Naive B cell (primary cell): ENCODE measurements around the gene EXOC4. TPM values are rescaled to one million over a fixed set of nuclear protein-coding genes. Genes with fewer than 3 reads are reported as not detected.

ENCODE experiments used
- ATAC-seq, 2 donors: fragments of 150-1000 bp; cut with Tn5 transposase; 2 replicates each; pipeline ENCODE4 v1.10.0; 2021; ENCODE audit warnings: low read depth in 2 of 2, mild to moderate bottlenecking in 2 of 2, moderate library complexity in 2 of 2
- DNase-seq: peaks from one replicate; pipeline ENCODE4 v3.0.0; 2022
- H3K27ac Mint-ChIP-seq, 6 donors: one replicate each; pipeline ENCODE4 v1.8.0; 2020 to 2022; ENCODE audit warnings: mild to moderate bottlenecking in 6 of 6, mixed read lengths in 6 of 6, moderate library complexity in 5 of 6, inconsistent platforms in 2 of 6
- H3K27me3 Mint-ChIP-seq, 3 donors: one replicate each; pipeline ENCODE4 v1.8.0; 2021 to 2022; ENCODE audit warnings: mixed read lengths in 3 of 3, mild to moderate bottlenecking in 1 of 3
- H3K36me3 Mint-ChIP-seq, 2 donors: one replicate each; pipeline ENCODE4 v1.8.0; 2020 to 2022; ENCODE audit warnings: mixed read lengths in 2 of 2, inconsistent platforms in 1 of 2, mild to moderate bottlenecking in 1 of 2
- H3K4me1 Mint-ChIP-seq, 3 donors: one replicate each; pipeline ENCODE4 v1.8.0; 2020 to 2022; ENCODE audit warnings: mixed read lengths in 3 of 3, inconsistent platforms in 1 of 3, mild to moderate bottlenecking in 1 of 3, moderate library complexity in 1 of 3
- H3K4me3 Mint-ChIP-seq, 8 donors: one replicate each; pipeline ENCODE4 v1.8.0; 2020 to 2022; ENCODE audit warnings: mild to moderate bottlenecking in 8 of 8, mixed read lengths in 8 of 8, moderate library complexity in 8 of 8, inconsistent platforms in 2 of 8
- H3K9me3 Mint-ChIP-seq, 7 donors: one replicate each; pipeline ENCODE4 v1.8.0; 2020 to 2022; ENCODE audit warnings: mixed read lengths in 7 of 7, mild to moderate bottlenecking in 5 of 7, inconsistent platforms in 2 of 7, moderate library complexity in 1 of 7
- polyA plus RNA-seq, 6 donors: library from polyadenylated mRNA; unstranded; fragments of 300-500 nt; fragmentation: Illumina TruSeq; gene quantifications; one replicate each; pipeline ENCODE4 v1.2.3, GENCODE V29; 2021; ENCODE audit warnings: low read depth in 6 of 6

EXOC4 gene
- polyA plus RNA-seq, 6 donors from 2014 or later = 39.9 to 59.7 (median 47.2) TPM

DNA sequence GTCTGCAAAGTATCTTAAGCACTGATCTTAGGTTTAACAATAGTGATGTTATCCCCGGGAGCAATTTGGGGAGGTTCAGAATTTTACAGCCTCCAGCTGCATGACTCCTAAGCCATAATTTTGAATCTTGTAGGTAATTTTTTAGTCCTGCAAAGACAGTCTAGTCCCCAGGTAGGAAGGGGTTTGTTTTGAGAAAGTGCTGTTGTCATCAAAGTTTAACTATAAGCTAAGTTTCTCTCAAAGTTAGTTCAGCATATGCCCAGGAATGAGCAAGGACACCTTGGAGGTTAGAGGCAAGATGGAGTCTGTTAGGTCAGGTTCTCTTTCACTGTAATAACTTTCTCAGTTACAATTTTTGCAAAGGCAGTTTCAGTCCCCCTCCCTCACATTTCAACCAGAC, 795.3 kb downstream of the EXOC4 start:
- peaks cover 0 to 4% (median 0%) of the 10 kb centered on the region in 7 donors for H3K9me3 Mint-ChIP-seq
- no peak overlapping the region for H3K4me3 Mint-ChIP-seq
- peaks cover 0 to 14% (median 5%) of the 10 kb centered on the region in 3 donors for H3K4me1 Mint-ChIP-seq
- no peak overlapping the region for H3K27ac Mint-ChIP-seq
- peaks cover 13 to 15% of the 10 kb centered on the region in 2 donors for H3K36me3 Mint-ChIP-seq
- no peak for ATAC-seq
- DNase-seq = no peak
- H3K27me3 Mint-ChIP-seq = no peaks in the 10 kb centered on the region

- Mint-ChIP-seq H3K4me1 (peaks cover 0 to 8% (median 0%) of the 10 kb centered on the region in 3 donors), H3K9me3 (peaks cover 0 to 4% (median 0%) of the 10 kb centered on the region in 7 donors), H3K36me3 (peaks cover 8 to 11% of the 10 kb centered on the region in 2 donors), H3K27me3 (no peaks in the 10 kb centered on the region), H3K27ac (peak overlapping the region in 1 of 6 donors; percentile 34), H3K4me3 (no peak overlapping the region)
- DNase-seq = no peak
- no peak for ATAC-seq
These were observed 798.1 kb downstream of the EXOC4 start for GRCh38 chr7:134051020-134051419.

- no peak for ATAC-seq
- H3K27ac Mint-ChIP-seq = no peak overlapping the region
- no peaks in the 10 kb centered on the region for H3K4me1 Mint-ChIP-seq
- no peak for DNase-seq
- H3K27me3 Mint-ChIP-seq = no peaks in the 10 kb centered on the region
- H3K36me3 Mint-ChIP-seq = peaks cover 0 to 5% of the 10 kb centered on the region in 2 donors
- H3K9me3 Mint-ChIP-seq = no peaks in the 10 kb centered on the region
- no peak overlapping the region for H3K4me3 Mint-ChIP-seq
These were observed 803.9 kb downstream of the EXOC4 start for GRCh38 chr7:134056816-134057215.

GRCh38 chr7:134058521-134058920, 805.6 kb downstream of the EXOC4 start:
- H3K36me3 Mint-ChIP-seq = peaks cover 5 to 15% of the 10 kb centered on the region in 2 donors

DNA sequence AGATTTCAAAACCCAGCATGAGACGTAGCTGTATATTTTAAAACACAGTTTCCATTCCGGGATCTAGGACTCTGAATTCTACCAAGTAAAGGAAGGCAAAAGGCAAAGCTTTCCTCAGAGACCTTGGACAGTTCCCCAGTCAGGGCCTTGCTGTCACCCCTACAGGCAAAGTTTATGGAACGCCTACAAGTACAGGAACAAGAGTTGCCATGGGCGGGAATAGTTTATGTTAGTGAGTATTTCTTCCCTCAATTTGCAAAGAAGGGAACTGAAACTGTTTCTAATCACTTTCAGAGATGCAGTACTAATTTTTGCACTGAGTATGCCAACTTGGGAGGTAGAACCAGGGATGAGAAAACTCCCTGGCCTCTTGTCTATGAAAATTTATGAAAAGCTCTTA, 806.1 kb downstream of the EXOC4 start:
- DNase-seq (no peak), ATAC-seq (no peak)
- H3K4me3 Mint-ChIP-seq = no peak overlapping the region
- no peak overlapping the region for H3K27ac Mint-ChIP-seq
- H3K36me3 Mint-ChIP-seq = peaks cover 8 to 17% of the 10 kb centered on the region in 2 donors
- no peaks in the 10 kb centered on the region for H3K27me3 Mint-ChIP-seq
- H3K9me3 Mint-ChIP-seq = peaks cover 0 to 2% (median 0%) of the 10 kb centered on the region in 7 donors
- no peaks in the 10 kb centered on the region for H3K4me1 Mint-ChIP-seq

More at GRCh38 chr7:134058521-134058920, 805.6 kb downstream of the EXOC4 start:
- ATAC-seq = no peak
- no peak for DNase-seq
- Mint-ChIP-seq H3K9me3 (peaks cover 0 to 2% (median 0%) of the 10 kb centered on the region in 7 donors), H3K27me3 (no peaks in the 10 kb centered on the region), H3K27ac (no peak overlapping the region), H3K4me1 (no peaks in the 10 kb centered on the region), H3K4me3 (no peak overlapping the region)

- no peak for ATAC-seq
- Mint-ChIP-seq H3K9me3 (peaks cover 0 to 2% (median 0%) of the 10 kb centered on the region in 7 donors), H3K4me3 (no peak overlapping the region), H3K27ac (no peak overlapping the region), H3K27me3 (no peaks in the 10 kb centered on the region), H3K4me1 (no peaks in the 10 kb centered on the region), H3K36me3 (peaks cover 17 to 25% of the 10 kb centered on the region in 2 donors)
- DNase-seq = no peak
These were observed 807.0 kb downstream of the EXOC4 start for GRCh38 chr7:134059921-134060320.

- Mint-ChIP-seq H3K4me3 (no peak overlapping the region), H3K9me3 (peaks cover 0 to 2% (median 0%) of the 10 kb centered on the region in 7 donors), H3K36me3 (peaks cover 27 to 34% of the 10 kb centered on the region in 2 donors), H3K27me3 (no peaks in the 10 kb centered on the region), H3K27ac (no peak overlapping the region), H3K4me1 (no peaks in the 10 kb centered on the region)
- DNase-seq = no peak
- ATAC-seq = no peak
These were observed 808.0 kb downstream of the EXOC4 start for GRCh38 chr7:134060874-134061273.

- H3K9me3 Mint-ChIP-seq = peaks cover 0 to 2% (median 0%) of the 10 kb centered on the region in 7 donors
- DNase-seq = no peak
- peaks cover 28 to 43% of the 10 kb centered on the region in 2 donors for H3K36me3 Mint-ChIP-seq
- H3K4me3 Mint-ChIP-seq = no peak overlapping the region
- no peak for ATAC-seq
- H3K4me1 Mint-ChIP-seq = no peaks in the 10 kb centered on the region
- H3K27ac Mint-ChIP-seq = no peak overlapping the region
- H3K27me3 Mint-ChIP-seq = no peaks in the 10 kb centered on the region
These were observed 809.6 kb downstream of the EXOC4 start for GRCh38 chr7:134062460-134062859.

DNA sequence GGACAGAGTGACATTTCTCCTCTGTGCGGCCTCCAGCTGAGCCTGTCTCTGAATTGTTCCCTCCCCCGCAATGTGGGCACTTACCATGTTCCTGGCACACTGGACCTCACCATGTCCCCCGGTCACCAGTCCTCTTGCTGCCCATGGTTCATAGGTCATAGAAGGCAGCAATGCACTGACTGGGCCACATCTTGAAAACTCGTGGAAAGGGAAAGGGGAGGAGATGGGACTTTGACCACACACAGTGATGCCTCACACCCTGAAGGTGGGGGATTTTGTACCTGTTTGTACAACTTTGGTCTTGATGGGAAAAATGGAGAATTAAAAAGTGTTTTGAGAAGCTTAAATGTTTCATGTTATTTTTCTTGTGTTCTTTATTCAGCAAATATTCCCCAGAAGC, 812.5 kb downstream of the EXOC4 start:
- no peak for ATAC-seq
- H3K4me1 Mint-ChIP-seq = peaks cover 0 to 4% (median 0%) of the 10 kb centered on the region in 3 donors
- peaks cover 30 to 51% of the 10 kb centered on the region in 2 donors for H3K36me3 Mint-ChIP-seq

GRCh38 chr7:134067164-134067563, 814.3 kb downstream of the EXOC4 start:
- no peak overlapping the region for H3K4me3 Mint-ChIP-seq
- DNase-seq (no peak), ATAC-seq (no peak)
- H3K27ac Mint-ChIP-seq = no peak overlapping the region
- peaks cover 37 to 51% of the 10 kb centered on the region in 2 donors for H3K36me3 Mint-ChIP-seq
- no peaks in the 10 kb centered on the region for H3K27me3 Mint-ChIP-seq
- peaks cover 0 to 5% (median 0%) of the 10 kb centered on the region in 3 donors for H3K4me1 Mint-ChIP-seq
- H3K9me3 Mint-ChIP-seq = peaks cover 0 to 2% (median 0%) of the 10 kb centered on the region in 7 donors

More for the DNA sequence above, 812.5 kb downstream of the EXOC4 start:
- DNase-seq = no peak
- peaks cover 0 to 2% (median 0%) of the 10 kb centered on the region in 7 donors for H3K9me3 Mint-ChIP-seq
- no peak overlapping the region for H3K4me3 Mint-ChIP-seq
- peak overlapping the region in 4 of 6 donors; percentile 15 to 65 (median 58) for H3K27ac Mint-ChIP-seq
- no peaks in the 10 kb centered on the region for H3K27me3 Mint-ChIP-seq

DNA sequence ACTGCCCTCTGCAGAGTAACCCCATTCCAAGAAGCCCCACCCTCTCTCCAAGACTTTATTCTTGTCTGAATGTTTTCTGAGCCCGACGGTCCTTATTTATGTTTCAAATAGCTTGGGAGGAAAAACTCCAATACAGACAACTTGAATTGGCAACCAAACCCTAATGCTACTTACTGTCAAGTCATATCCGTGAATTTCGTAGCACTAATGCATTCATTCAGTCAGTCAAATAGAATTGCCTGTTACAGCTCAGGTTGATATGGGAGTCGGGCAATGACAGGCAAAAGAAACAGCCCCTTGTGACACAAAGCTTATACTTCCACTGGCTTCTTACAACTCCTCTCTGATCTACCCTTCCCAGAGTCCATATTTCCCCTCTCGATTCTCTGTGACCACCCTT, 815.8 kb downstream of the EXOC4 start:
- no peak overlapping the region for H3K27ac Mint-ChIP-seq
- no peak for DNase-seq
- H3K4me1 Mint-ChIP-seq = peaks cover 0 to 5% (median 0%) of the 10 kb centered on the region in 3 donors
- H3K36me3 Mint-ChIP-seq = peaks cover 37 to 40% of the 10 kb centered on the region in 2 donors
- H3K9me3 Mint-ChIP-seq = no peaks in the 10 kb centered on the region
- no peak overlapping the region for H3K4me3 Mint-ChIP-seq
- no peak for ATAC-seq
- no peaks in the 10 kb centered on the region for H3K27me3 Mint-ChIP-seq

DNA sequence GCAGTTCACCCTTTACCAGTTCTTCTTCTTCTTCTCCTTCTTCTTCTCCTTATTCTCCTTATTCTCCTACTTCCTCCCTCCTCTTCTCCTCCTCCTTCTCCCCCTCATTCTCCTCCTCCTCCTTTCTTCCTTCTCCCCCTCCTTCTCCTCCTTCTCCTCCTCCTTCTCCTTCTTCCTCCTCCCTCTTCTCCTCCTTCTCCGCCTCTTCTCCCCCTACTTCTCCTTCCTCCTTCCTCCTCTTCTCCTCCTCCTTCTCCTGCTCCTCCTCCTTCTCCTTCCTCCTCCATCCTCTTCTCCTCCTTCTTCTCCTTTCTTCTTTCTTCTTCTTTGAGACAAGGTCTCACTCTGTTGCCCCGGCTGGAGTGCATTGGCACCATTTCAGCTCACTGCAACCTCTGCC, 816.3 kb downstream of the EXOC4 start:
- H3K36me3 Mint-ChIP-seq = peaks cover 35 to 37% of the 10 kb centered on the region in 2 donors
- no peak overlapping the region for H3K27ac Mint-ChIP-seq
- no peaks in the 10 kb centered on the region for H3K27me3 Mint-ChIP-seq
- ATAC-seq (no peak), DNase-seq (no peak)
- no peaks in the 10 kb centered on the region for H3K9me3 Mint-ChIP-seq
- peaks cover 0 to 5% (median 0%) of the 10 kb centered on the region in 3 donors for H3K4me1 Mint-ChIP-seq
- no peak overlapping the region for H3K4me3 Mint-ChIP-seq

GRCh38 chr7:134070673-134071072, 817.8 kb downstream of the EXOC4 start:
- no peak overlapping the region for H3K4me3 Mint-ChIP-seq
- no peak for DNase-seq
- H3K27ac Mint-ChIP-seq = no peak overlapping the region
- peaks cover 28 to 39% of the 10 kb centered on the region in 2 donors for H3K36me3 Mint-ChIP-seq
- no peak for ATAC-seq
- no peaks in the 10 kb centered on the region for H3K27me3 Mint-ChIP-seq
- peaks cover 0 to 12% (median 3%) of the 10 kb centered on the region in 7 donors for H3K9me3 Mint-ChIP-seq
- H3K4me1 Mint-ChIP-seq = peaks cover 0 to 5% (median 0%) of the 10 kb centered on the region in 3 donors

DNA sequence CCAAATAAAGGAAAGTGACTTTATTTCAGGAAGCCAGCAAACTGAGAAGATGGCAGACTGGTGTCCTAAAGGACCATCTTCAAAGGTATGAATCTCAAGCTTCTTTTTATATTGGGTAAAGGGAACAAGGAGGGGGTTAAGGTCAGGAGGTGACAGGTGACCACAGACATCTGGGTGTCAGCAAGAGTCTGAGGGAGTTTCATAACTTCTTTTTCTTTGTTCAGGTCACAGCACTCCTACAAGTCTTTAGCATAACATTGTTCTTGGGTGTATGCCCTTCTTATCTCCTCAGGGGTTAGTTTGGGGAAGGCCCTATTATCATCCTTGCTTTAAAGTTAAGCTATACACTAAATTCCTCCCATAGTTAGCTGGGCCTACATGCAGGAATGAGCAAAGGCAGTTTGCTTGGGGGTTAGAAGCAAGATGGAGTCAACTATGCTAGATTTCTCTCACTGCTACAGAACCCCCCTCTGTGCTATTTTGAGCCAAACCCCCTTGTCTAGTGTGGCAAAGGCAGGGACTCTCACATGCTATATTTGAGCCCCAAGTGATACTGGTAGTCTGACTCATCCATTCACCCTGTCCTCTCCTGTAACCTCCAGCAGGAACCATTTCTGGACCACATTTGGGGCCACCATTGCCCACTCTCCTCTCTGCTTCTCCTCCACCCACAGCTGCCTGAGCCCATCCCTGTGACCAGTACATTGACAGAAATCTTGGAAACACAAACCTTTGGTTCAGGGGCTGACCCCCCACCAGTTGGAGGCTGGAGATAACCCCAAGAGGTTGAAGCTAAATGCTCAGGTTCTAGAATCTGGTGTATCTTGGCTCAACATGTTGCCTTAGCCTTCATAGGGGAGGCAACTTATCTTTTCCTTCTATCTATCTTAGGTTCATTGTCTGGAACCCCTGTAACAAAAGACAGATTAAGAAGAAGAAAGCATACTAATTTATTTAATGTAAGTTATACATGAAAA, 818.8 kb downstream of the EXOC4 start:
- Mint-ChIP-seq H3K9me3 (peaks cover 0 to 15% (median 3%) of the 10 kb centered on the region in 7 donors), H3K36me3 (peaks cover 29 to 36% of the 10 kb centered on the region in 2 donors), H3K4me1 (peaks cover 0 to 5% (median 0%) of the 10 kb centered on the region in 3 donors), H3K4me3 (no peak overlapping the region), H3K27ac (no peak overlapping the region), H3K27me3 (no peaks in the 10 kb centered on the region)
- ATAC-seq (no peak), DNase-seq (no peak)
